Measurements from ENCODE around the gene NALCN.

The NALCN gene

GRCh38 chr13:101412076-101412475, 4.2 kb downstream of the NALCN start:
- Histone ChIP-seq H3K4ac (ENCODE audit: low read depth, low read length) (no peak overlapping the region), H4K8ac (ENCODE audit: low read depth, low read length) (no peak overlapping the region), H2BK15ac (replicated peaks; ENCODE audit: low read depth) (no peak overlapping the region), H3K27ac (ENCODE audit: low read depth, low read length) (no peak overlapping the region), H2BK5ac (ENCODE audit: low read length) (no peak overlapping the region), H3K4me3 (ENCODE audit: low read length) (no peak overlapping the region), H2AK5ac (ENCODE audit: low read length) (no peak overlapping the region), H3K56ac (ENCODE audit: low read length) (no peak overlapping the region), H3K36me3 (ENCODE audit: control insufficient read depth, insufficient read depth, low read length) (no peaks in the 10 kb centered on the region), H3K18ac (ENCODE audit: low read length) (no peak overlapping the region), H3K27me3 (ENCODE audit: insufficient read depth, low read length, poor library complexity) (peaks cover 8% of the 10 kb centered on the region), H3K4me1 (ENCODE audit: control insufficient read depth, low read depth, low read length) (no peaks in the 10 kb centered on the region), H3K79me1 (ENCODE audit: low read length) (no peaks in the 10 kb centered on the region), H3K4me2 (ENCODE audit: low read length) (no peak overlapping the region), H3K23ac (ENCODE audit: low read length) (no peak overlapping the region), H3K79me2 (ENCODE audit: control insufficient read depth, insufficient read depth, low read length) (no peaks in the 10 kb centered on the region), H4K5ac (ENCODE audit: low read length) (no peak overlapping the region), H3K9ac (ENCODE audit: low read length) (no peak overlapping the region), H2BK120ac (ENCODE audit: low read depth, low read length) (no peak overlapping the region)
- WGBS (ENCODE audit: extremely low coverage, insufficient coverage, low lambda C conversion rate), result no CpG with 5 or more reads among the region's 1 CpG
- DNase-seq, result no peak

- WGBS (ENCODE audit: extremely low coverage, insufficient coverage, low lambda C conversion rate), result no CpG with 5 or more reads among the region's 6 CpGs
- H3K36me3 ChIP-seq (ENCODE audit: control insufficient read depth, insufficient read depth, low read length), result no peaks in the 10 kb centered on the region
Measured at GRCh38 chr13:101408992-101409656, 7.2 kb downstream of the NALCN start.

GRCh38 chr13:101408154-101408553, 8.2 kb downstream of the NALCN start:
- Histone ChIP-seq H2BK15ac (replicated peaks; ENCODE audit: low read depth) (no peak overlapping the region), H4K5ac (ENCODE audit: low read length) (no peak overlapping the region), H3K79me2 (ENCODE audit: control insufficient read depth, insufficient read depth, low read length) (no peaks in the 10 kb centered on the region), H3K27ac (ENCODE audit: low read depth, low read length) (no peak overlapping the region), H3K4ac (ENCODE audit: low read depth, low read length) (no peak overlapping the region), H3K4me1 (ENCODE audit: control insufficient read depth, low read depth, low read length) (no peaks in the 10 kb centered on the region), H3K9ac (ENCODE audit: low read length) (no peak overlapping the region), H2AK5ac (ENCODE audit: low read length) (no peak overlapping the region), H3K79me1 (ENCODE audit: low read length) (no peaks in the 10 kb centered on the region), H4K8ac (ENCODE audit: low read depth, low read length) (no peak overlapping the region), H3K23ac (ENCODE audit: low read length) (no peak overlapping the region), H2BK5ac (ENCODE audit: low read length) (no peak overlapping the region), H3K56ac (ENCODE audit: low read length) (no peak overlapping the region), H3K36me3 (ENCODE audit: control insufficient read depth, insufficient read depth, low read length) (no peaks in the 10 kb centered on the region), H2BK120ac (ENCODE audit: low read depth, low read length) (no peak overlapping the region), H3K4me3 (ENCODE audit: low read length) (no peak overlapping the region), H3K18ac (ENCODE audit: low read length) (no peak overlapping the region), H3K4me2 (ENCODE audit: low read length) (no peak overlapping the region), H3K27me3 (ENCODE audit: insufficient read depth, low read length, poor library complexity) (no peaks in the 10 kb centered on the region)
- no CpG with 5 or more reads among the region's 9 CpGs for WGBS (ENCODE audit: extremely low coverage, insufficient coverage, low lambda C conversion rate)
- DNase-seq, result no peak

More at GRCh38 chr13:101408992-101409656, 7.2 kb downstream of the NALCN start:
- Histone ChIP-seq H4K8ac (ENCODE audit: low read depth, low read length) (no peak overlapping the region), H4K5ac (ENCODE audit: low read length) (no peak overlapping the region), H3K18ac (ENCODE audit: low read length) (no peak overlapping the region), H3K9ac (ENCODE audit: low read length) (no peak overlapping the region), H3K23ac (ENCODE audit: low read length) (no peak overlapping the region), H3K56ac (ENCODE audit: low read length) (no peak overlapping the region), H2AK5ac (ENCODE audit: low read length) (no peak overlapping the region), H3K4me3 (ENCODE audit: low read length) (no peak overlapping the region), H3K27ac (ENCODE audit: low read depth, low read length) (no peak overlapping the region), H3K79me1 (ENCODE audit: low read length) (no peaks in the 10 kb centered on the region), H3K79me2 (ENCODE audit: control insufficient read depth, insufficient read depth, low read length) (no peaks in the 10 kb centered on the region), H3K4me2 (ENCODE audit: low read length) (no peak overlapping the region), H3K27me3 (ENCODE audit: insufficient read depth, low read length, poor library complexity) (no peaks in the 10 kb centered on the region), H2BK15ac (replicated peaks; ENCODE audit: low read depth) (no peak overlapping the region), H2BK5ac (ENCODE audit: low read length) (no peak overlapping the region), H3K4me1 (ENCODE audit: control insufficient read depth, low read depth, low read length) (no peaks in the 10 kb centered on the region), H2BK120ac (ENCODE audit: low read depth, low read length) (no peak overlapping the region), H3K4ac (ENCODE audit: low read depth, low read length) (no peak overlapping the region)
- DNase-seq, result no peak

- no CpG with 5 or more reads among the region's 1 CpG for WGBS (ENCODE audit: extremely low coverage, insufficient coverage, low lambda C conversion rate)
Measured at GRCh38 chr13:101406791-101407190, 9.5 kb downstream of the NALCN start.

DNA sequence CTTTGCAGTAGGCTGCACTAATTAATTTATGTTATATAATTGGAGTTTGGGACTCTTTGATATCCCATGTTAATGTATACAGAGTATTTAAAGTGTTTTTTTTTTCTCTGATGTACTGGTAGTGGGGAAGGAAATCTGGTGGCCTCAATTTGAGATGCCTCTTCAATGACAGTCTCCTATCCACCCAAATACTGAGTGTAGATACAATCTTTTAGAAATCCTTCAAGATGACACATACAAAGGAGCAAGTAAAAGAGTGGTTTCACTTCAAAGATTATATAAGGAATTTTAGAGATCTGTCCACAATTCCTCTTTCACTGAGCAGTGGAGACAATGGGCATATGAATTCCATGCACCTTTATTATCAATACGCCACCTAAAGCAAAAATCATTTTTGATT, 15.1 kb downstream of the NALCN start:
- WGBS (ENCODE audit: extremely low coverage, insufficient coverage, low lambda C conversion rate), result no CpG with 5 or more reads among the region's 1 CpG
- H3K27ac ChIP-seq (ENCODE audit: low read depth, low read length), result no peak overlapping the region
- H2AK5ac ChIP-seq (ENCODE audit: low read length), result no peak overlapping the region
- H4K8ac ChIP-seq (ENCODE audit: low read depth, low read length), result no peak overlapping the region
- no peak overlapping the region for H3K18ac ChIP-seq (ENCODE audit: low read length)
- H2BK15ac ChIP-seq (replicated peaks; ENCODE audit: low read depth), result no peak overlapping the region
- H3K9ac ChIP-seq (ENCODE audit: low read length), result no peak overlapping the region
- no peaks in the 10 kb centered on the region for H3K36me3 ChIP-seq (ENCODE audit: control insufficient read depth, insufficient read depth, low read length)
- H3K79me2 ChIP-seq (ENCODE audit: control insufficient read depth, insufficient read depth, low read length), result no peaks in the 10 kb centered on the region
- H3K56ac ChIP-seq (ENCODE audit: low read length), result no peak overlapping the region
- H3K4ac ChIP-seq (ENCODE audit: low read depth, low read length), result no peak overlapping the region
- H2BK120ac ChIP-seq (ENCODE audit: low read depth, low read length), result no peak overlapping the region
- H3K4me1 ChIP-seq (ENCODE audit: control insufficient read depth, low read depth, low read length), result no peaks in the 10 kb centered on the region
- no peak overlapping the region for H3K23ac ChIP-seq (ENCODE audit: low read length)
- no peak for DNase-seq
- no peak overlapping the region for H3K4me2 ChIP-seq (ENCODE audit: low read length)
- no peak overlapping the region for H3K4me3 ChIP-seq (ENCODE audit: low read length)
- no peak overlapping the region for H4K5ac ChIP-seq (ENCODE audit: low read length)
- no peaks in the 10 kb centered on the region for H3K79me1 ChIP-seq (ENCODE audit: low read length)
- H3K27me3 ChIP-seq (ENCODE audit: insufficient read depth, low read length, poor library complexity), result no peaks in the 10 kb centered on the region
- no peak overlapping the region for H2BK5ac ChIP-seq (ENCODE audit: low read length)

More at GRCh38 chr13:101406791-101407190, 9.5 kb downstream of the NALCN start:
- Histone ChIP-seq H2BK120ac (ENCODE audit: low read depth, low read length) (no peak overlapping the region), H4K5ac (ENCODE audit: low read length) (no peak overlapping the region), H2BK5ac (ENCODE audit: low read length) (no peak overlapping the region), H3K79me1 (ENCODE audit: low read length) (no peaks in the 10 kb centered on the region), H3K56ac (ENCODE audit: low read length) (no peak overlapping the region), H3K36me3 (ENCODE audit: control insufficient read depth, insufficient read depth, low read length) (no peaks in the 10 kb centered on the region), H3K4me1 (ENCODE audit: control insufficient read depth, low read depth, low read length) (no peaks in the 10 kb centered on the region), H3K79me2 (ENCODE audit: control insufficient read depth, insufficient read depth, low read length) (no peaks in the 10 kb centered on the region), H2AK5ac (ENCODE audit: low read length) (no peak overlapping the region), H3K18ac (ENCODE audit: low read length) (no peak overlapping the region), H4K8ac (ENCODE audit: low read depth, low read length) (no peak overlapping the region), H3K4me3 (ENCODE audit: low read length) (no peak overlapping the region), H3K9ac (ENCODE audit: low read length) (no peak overlapping the region), H3K23ac (ENCODE audit: low read length) (no peak overlapping the region), H3K4ac (ENCODE audit: low read depth, low read length) (no peak overlapping the region), H3K27ac (ENCODE audit: low read depth, low read length) (no peak overlapping the region), H2BK15ac (replicated peaks; ENCODE audit: low read depth) (no peak overlapping the region), H3K4me2 (ENCODE audit: low read length) (no peak overlapping the region), H3K27me3 (ENCODE audit: insufficient read depth, low read length, poor library complexity) (no peaks in the 10 kb centered on the region)
- DNase-seq, result no peak

DNA sequence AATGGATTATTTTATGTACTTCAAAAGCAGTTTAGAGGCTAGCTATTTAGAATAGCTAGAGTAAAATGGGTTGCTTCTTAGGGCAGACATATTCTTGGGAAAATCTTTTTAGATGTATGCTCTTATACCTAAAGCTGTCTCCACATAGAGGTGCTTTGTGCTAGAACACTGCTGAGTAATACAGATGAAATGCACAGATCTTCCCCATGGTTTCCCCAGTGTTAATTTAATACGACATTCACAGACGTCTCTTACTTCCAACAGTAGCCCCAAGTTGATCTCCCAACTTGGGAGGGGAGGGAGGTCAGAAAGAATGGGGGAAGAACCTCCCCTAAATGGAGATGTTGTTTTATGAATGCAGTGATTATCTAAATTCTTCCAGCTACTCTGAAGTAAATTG, 16.9 kb downstream of the NALCN start:
- WGBS (ENCODE audit: extremely low coverage, insufficient coverage, low lambda C conversion rate), result no CpG with 5 or more reads among the region's 2 CpGs
- H3K4me1 ChIP-seq (ENCODE audit: control insufficient read depth, low read depth, low read length), result no peaks in the 10 kb centered on the region
- H2BK120ac ChIP-seq (ENCODE audit: low read depth, low read length), result no peak overlapping the region
- H3K27ac ChIP-seq (ENCODE audit: low read depth, low read length), result no peak overlapping the region
- H4K8ac ChIP-seq (ENCODE audit: low read depth, low read length), result no peak overlapping the region
- no peak overlapping the region for H3K9ac ChIP-seq (ENCODE audit: low read length)
- no peak for DNase-seq
- H3K18ac ChIP-seq (ENCODE audit: low read length), result no peak overlapping the region
- no peak overlapping the region for H2AK5ac ChIP-seq (ENCODE audit: low read length)
- H3K4me2 ChIP-seq (ENCODE audit: low read length), result no peak overlapping the region
- no peaks in the 10 kb centered on the region for H3K27me3 ChIP-seq (ENCODE audit: insufficient read depth, low read length, poor library complexity)
- H2BK15ac ChIP-seq (replicated peaks; ENCODE audit: low read depth), result no peak overlapping the region
- H3K79me1 ChIP-seq (ENCODE audit: low read length), result no peaks in the 10 kb centered on the region
- H3K4me3 ChIP-seq (ENCODE audit: low read length), result no peak overlapping the region
- no peak overlapping the region for H2BK5ac ChIP-seq (ENCODE audit: low read length)
- no peak overlapping the region for H3K4ac ChIP-seq (ENCODE audit: low read depth, low read length)
- no peak overlapping the region for H3K23ac ChIP-seq (ENCODE audit: low read length)
- H3K56ac ChIP-seq (ENCODE audit: low read length), result no peak overlapping the region
- no peaks in the 10 kb centered on the region for H3K36me3 ChIP-seq (ENCODE audit: control insufficient read depth, insufficient read depth, low read length)
- no peaks in the 10 kb centered on the region for H3K79me2 ChIP-seq (ENCODE audit: control insufficient read depth, insufficient read depth, low read length)
- no peak overlapping the region for H4K5ac ChIP-seq (ENCODE audit: low read length)
